ENCODE measurements around the gene PID1.

DNA sequence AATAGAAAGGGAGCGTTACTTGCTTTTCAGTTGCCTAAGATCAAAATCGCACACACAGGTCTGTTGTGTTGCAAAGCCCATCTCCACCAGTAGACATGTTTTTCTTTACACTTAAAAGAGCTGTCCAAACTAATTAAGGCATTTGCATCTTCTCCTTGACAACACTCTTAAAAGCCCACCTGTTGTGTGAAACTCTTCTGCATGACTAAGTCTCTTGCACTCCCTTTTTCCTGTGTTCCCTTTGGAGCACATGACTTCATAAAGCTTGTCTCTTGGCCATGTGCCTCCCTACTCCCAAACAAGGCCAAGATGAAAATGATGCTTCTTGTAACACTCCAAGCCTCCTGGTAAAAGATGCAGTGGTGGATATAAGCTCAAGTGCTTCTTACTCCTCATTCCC is 26.1 kb downstream of the PID1 start:
- TF ChIP-seq, protein P1, sequence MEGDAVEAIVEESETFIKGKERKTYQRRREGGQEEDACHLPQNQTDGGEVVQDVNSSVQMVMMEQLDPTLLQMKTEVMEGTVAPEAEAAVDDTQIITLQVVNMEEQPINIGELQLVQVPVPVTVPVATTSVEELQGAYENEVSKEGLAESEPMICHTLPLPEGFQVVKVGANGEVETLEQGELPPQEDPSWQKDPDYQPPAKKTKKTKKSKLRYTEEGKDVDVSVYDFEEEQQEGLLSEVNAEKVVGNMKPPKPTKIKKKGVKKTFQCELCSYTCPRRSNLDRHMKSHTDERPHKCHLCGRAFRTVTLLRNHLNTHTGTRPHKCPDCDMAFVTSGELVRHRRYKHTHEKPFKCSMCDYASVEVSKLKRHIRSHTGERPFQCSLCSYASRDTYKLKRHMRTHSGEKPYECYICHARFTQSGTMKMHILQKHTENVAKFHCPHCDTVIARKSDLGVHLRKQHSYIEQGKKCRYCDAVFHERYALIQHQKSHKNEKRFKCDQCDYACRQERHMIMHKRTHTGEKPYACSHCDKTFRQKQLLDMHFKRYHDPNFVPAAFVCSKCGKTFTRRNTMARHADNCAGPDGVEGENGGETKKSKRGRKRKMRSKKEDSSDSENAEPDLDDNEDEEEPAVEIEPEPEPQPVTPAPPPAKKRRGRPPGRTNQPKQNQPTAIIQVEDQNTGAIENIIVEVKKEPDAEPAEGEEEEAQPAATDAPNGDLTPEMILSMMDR (IDR thresholded peaks at IDR 0.05; ENCODE audit: low read depth, low read length, missing input control): no peak
- no peak for TF ChIP-seq EGR1 (IDR thresholded peaks at IDR 0.05; ENCODE audit: low read depth in 2 of 2)
